HG03575 (cell line): ENCODE data around the gene PCDHGA1.

ENCODE experiments used
- ATAC-seq: cut with Tn5 transposase; IDR thresholded peaks from one replicate; pipeline ENCODE4 v1.9.1; 2021; ENCODE audit not compliant: unreplicated experiment, insufficient number of reproducible peaks, low FRiP score; ENCODE audit errors: extremely low read depth

PCDHGA1 gene

DNA sequence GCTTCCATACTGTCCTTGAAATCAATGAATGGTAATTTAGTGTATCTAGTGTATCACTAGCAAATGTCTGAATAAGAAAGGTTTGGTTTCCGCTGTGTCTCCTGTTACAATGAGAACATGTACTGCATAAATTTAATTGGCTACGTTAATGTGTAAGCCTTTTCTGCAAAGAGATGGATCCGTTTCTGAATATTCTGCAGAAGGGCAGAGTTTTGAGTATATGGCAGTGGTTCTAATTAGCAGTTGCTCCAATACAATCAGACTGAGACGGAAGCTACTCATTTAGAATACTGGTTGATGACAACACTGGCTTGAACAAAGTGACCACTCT, 154.0 kb downstream of the PCDHGA1 start:
- no peak for ATAC-seq

- no peak for ATAC-seq
These were observed 154.5 kb downstream of the PCDHGA1 start, which contains the start of gene PCDHGC4 for GRCh38 chr5:141484641-141485311. TSS of gene PCDHGC4 (plus strand) at chr5:141485030. CDS start at chr5:141485174, 144 bp downstream.

DNA sequence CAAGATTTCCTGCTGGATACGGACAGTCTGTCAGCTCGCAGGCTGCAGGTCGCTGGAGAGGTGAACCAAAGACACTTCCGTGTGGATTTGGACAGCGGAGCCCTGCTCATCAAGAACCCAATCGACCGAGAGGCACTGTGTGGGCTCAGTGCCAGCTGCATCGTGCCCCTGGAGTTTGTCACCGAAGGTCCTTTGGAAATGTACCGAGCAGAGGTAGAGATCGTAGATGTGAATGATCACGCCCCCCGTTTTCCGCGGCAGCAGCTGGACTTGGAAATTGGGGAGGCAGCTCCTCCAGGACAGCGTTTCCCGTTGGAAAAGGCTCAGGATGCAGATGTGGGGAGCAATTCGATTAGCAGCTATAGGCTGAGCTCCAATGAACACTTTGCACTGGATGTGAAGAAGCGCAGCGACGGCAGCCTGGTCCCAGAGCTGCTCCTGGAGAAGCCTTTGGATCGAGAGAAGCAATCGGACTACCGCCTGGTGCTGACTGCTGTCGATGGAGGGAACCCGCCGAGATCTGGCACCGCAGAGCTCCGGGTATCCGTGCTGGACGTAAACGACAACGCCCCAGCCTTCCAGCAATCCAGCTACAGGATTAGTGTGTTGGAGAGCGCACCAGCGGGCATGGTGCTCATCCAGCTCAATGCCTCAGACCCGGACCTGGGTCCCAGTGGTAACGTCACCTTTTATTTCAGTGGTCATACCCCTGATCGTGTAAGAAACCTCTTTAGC, 155.2 kb downstream of the PCDHGA1 start:
- no peak for ATAC-seq

GRCh38 chr5:141486091-141486490, 155.8 kb downstream of the PCDHGA1 start:
- ATAC-seq: no peak

DNA sequence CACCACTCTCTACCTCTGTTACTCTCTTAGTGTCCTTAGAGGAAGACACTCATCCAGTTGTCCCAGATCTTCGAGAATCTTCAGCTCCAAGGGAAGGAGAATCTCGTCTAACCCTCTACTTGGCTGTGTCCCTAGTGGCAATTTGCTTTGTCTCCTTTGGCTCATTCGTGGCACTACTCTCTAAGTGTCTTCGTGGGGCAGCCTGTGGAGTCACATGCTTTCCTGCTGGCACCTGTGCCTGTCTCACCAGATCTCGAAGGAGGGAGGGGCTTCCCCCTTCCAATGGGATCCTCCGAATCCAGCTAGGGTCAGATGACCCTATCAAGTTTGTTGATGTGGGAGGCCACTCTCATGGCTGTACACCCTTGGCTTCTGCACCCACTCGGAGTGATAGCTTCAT, 156.8 kb downstream of the PCDHGA1 start:
- no peak for ATAC-seq

GRCh38 chr5:141488591-141489561, 158.6 kb downstream of the PCDHGA1 start, which contains the start of gene PCDHGC5:
TSS of gene PCDHGC5 (plus strand) at chr5:141489081. CDS start at chr5:141489241, 160 bp downstream.
- no peak for ATAC-seq

GRCh38 chr5:141489841-141490240, 159.5 kb downstream of the PCDHGA1 start:
- no peak for ATAC-seq

GRCh38 chr5:141490271-141490670, 160.0 kb downstream of the PCDHGA1 start:
- ATAC-seq: no peak

DNA sequence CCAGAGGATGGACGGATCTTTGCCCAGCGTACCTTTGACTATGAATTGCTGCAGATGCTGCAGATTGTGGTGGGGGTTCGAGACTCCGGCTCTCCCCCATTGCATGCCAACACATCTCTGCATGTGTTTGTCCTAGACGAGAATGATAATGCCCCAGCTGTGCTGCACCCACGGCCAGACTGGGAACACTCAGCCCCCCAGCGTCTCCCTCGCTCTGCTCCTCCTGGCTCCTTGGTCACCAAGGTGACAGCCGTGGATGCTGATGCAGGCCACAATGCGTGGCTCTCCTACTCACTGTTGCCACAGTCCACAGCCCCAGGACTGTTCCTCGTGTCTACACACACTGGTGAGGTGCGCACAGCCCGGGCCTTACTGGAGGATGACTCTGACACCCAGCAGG, 160.5 kb downstream of the PCDHGA1 start:
- no peak for ATAC-seq

DNA sequence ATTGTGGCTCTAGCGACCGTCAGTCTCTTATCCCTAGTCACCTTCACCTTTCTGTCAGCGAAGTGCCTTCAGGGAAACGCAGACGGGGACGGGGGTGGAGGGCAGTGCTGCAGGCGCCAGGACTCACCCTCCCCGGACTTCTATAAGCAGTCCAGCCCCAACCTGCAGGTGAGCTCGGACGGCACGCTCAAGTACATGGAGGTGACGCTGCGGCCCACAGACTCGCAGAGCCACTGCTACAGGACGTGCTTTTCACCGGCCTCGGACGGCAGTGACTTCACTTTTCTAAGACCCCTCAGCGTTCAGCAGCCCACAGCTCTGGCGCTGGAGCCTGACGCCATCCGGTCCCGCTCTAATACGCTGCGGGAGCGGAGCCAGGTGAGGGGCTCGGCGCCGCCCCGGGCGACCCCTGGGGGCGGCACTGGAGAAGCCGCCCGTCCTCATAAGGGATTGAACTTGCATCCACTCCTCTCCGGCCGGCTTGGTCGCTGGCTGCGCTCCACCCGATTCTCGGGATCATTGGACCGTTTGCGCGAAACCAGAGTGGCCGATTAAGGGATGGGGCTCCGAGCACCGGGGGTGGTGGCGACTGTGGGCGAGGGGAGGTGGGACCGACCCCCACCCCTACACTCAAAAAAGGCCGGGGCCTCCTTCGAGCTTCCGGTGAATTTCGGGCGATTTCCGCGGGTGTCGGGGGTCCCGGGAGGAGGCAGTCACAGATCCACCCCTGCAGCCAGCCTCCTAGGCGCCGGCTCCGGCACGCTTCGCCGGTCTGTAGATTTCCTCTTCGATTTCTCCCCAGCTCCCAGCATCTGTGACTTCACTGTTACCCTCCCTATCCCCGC, 161.2 kb downstream of the PCDHGA1 start:
- no peak for ATAC-seq

DNA sequence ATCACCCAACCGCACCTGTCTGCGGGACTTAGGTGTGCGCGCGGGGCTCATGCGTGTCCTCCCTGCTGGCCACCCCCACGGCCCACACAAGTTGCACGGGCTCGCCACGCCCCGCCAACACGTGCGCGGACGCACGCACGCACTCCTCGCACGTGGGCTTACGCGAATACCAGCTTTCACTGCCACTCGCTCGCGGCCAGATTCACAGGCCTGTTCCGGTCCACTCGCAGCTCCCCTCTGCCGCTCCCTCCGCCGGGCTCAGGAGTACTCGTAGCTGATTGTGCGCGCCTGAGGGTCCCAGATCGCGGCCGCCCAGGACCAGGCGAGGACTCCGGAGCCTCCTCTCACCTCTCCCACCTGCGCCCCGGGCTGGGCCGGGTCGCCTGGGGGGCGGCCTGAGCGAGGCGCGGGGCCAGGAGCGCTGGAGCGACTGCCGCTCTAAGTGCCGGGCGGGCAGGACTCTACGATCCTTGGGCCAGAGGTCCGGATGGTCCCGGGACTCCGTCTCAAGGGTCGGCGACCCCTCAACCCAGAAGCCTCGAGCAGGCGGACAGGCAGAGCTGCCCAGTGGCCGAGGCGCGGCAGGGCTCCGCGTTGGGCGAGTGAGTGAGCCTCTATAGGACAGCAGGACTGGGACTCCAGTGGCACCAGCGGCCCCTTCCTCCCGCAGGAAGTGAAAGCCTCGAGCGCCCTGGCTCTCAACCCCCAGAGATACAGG, 162.0 kb downstream of the PCDHGA1 start:
- no peak for ATAC-seq

GRCh38 chr5:141493500-141494422, 163.4 kb downstream of the PCDHGA1 start:
- no peak for ATAC-seq

GRCh38 chr5:141494761-141495452, 164.6 kb downstream of the PCDHGA1 start:
- ATAC-seq: no peak

GRCh38 chr5:141495453-141495811, 165.1 kb downstream of the PCDHGA1 start:
- no peak for ATAC-seq

- ATAC-seq: no peak
These were observed 165.7 kb downstream of the PCDHGA1 start for GRCh38 chr5:141496038-141496437.

- ATAC-seq: no peak
These were observed 171.4 kb downstream of the PCDHGA1 start for GRCh38 chr5:141501761-141502160.

DNA sequence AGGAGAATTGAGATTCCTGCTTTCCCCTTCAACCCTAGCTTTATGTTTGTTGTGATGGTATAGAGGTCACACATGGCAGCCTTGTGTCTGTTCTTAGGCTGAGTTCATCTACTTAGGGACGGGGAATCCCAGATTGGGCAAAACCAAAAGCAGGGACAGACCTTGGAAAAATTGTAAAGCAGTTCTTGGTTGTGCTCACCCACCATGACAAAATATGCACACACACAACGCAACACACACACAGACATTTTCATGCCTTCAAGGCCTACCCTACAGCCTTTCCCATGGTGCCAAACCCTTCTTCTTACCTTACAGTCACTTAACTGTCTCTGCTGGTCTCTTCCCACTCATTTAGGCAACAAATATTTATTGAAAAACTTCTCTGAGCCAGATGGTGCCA, 173.4 kb downstream of the PCDHGA1 start:
- ATAC-seq: no peak
